NCI-H748 (cell line): ENCODE results near the gene GOLGA7B.

Experiments used
- DNase-seq: peaks from one replicate; lab custom pipeline; 2025; ENCODE audit not compliant: unreplicated experiment; lab: John Stamatoyannopoulos, UW

GOLGA7B gene

GRCh38 chr10:97915346-97916131 lies 65.9 kb downstream of the GOLGA7B start:
- DNase-seq, result no peak

- DNase-seq, result no peak
Observed at GRCh38 chr10:97916586-97916985, 66.9 kb downstream of the GOLGA7B start.

- DNase-seq, result no peak
Observed at GRCh38 chr10:97919012-97919411, 69.4 kb downstream of the GOLGA7B start.

- DNase-seq, result no peak
Observed at GRCh38 chr10:97920865-97921264, 71.2 kb downstream of the GOLGA7B start.
